Spleen (tissue), 7 donors: ENCODE measurements around the gene PLBD2.

Source experiments
- CTCF ChIP-seq, 11 experiments: fragments of 200-600 bp in 7 of 11; fragments of 450-650 bp in 4 of 11; sonication (generic) in 4 of 11; IDR thresholded peaks in 8 of 11; conservative IDR thresholded peaks in 3 of 11; 1 replicate in 7 of 11; 2 replicates in 4 of 11; pipeline versions ENCODE4 v1.4.0 to v1.8.0; 2016 to 2021; ENCODE audit warnings: antibody characterized with exemption in 11 of 11, inconsistent platforms in 4 of 11, mild to moderate bottlenecking in 1 of 11
- POLR2A ChIP-seq, 3 donors: fragments of 450-650 bp; IDR thresholded peaks; one replicate each; pipeline ENCODE4 v1.5.1; 2017; ENCODE audit warnings: antibody characterized with exemption in 3 of 3, mild to moderate bottlenecking in 1 of 3
- POLR2AphosphoS5 ChIP-seq, 3 donors: sonication (generic); formaldehyde crosslinking; IDR thresholded peaks; one replicate each; pipeline ENCODE4 v1.5.1; 2017; ENCODE audit warnings: antibody characterized with exemption in 3 of 3
- donor health status: DM: no; HTN: no; CAD: no; lungs with moderate emphysema.
- donor health status: DM: no; HTN: no; CAD: no.
- donor health status: DM: no; HTN: no; CAD: no.

- no peak for TF ChIP-seq CTCF (IDR thresholded peaks at IDR 0.05 in 8 of 11, conservative IDR thresholded peaks at IDR 0.05 in 3 of 11)
- TF ChIP-seq POLR2A (IDR thresholded peaks at IDR 0.05): no peak
- no peak for TF ChIP-seq POLR2AphosphoS5 (IDR thresholded peaks at IDR 0.05)
These were observed 28.6 kb downstream of the PLBD2 start for GRCh38 chr12:113386866-113387566.
